Upper lobe of left lung (tissue), 4 donors: ENCODE measurements around the gene KIF26B.

Source experiments
- POLR2A ChIP-seq, 4 donors: fragments of 450-650 bp; IDR thresholded peaks; one replicate each; pipeline ENCODE4 v1.5.1; 2016 to 2017; ENCODE audit warnings: antibody characterized with exemption in 4 of 4, mild to moderate bottlenecking in 2 of 4
- TF ChIP-seq, protein P1 (sequence below), 6 experiments: fragments of 450-650 bp in 4 of 6; fragments of 200-600 bp in 2 of 6; sonication (generic) in 2 of 6; IDR thresholded peaks; one replicate each; pipeline ENCODE4 v1.5.1; 2016 to 2019; ENCODE audit warnings: antibody characterized with exemption in 6 of 6

DNA sequence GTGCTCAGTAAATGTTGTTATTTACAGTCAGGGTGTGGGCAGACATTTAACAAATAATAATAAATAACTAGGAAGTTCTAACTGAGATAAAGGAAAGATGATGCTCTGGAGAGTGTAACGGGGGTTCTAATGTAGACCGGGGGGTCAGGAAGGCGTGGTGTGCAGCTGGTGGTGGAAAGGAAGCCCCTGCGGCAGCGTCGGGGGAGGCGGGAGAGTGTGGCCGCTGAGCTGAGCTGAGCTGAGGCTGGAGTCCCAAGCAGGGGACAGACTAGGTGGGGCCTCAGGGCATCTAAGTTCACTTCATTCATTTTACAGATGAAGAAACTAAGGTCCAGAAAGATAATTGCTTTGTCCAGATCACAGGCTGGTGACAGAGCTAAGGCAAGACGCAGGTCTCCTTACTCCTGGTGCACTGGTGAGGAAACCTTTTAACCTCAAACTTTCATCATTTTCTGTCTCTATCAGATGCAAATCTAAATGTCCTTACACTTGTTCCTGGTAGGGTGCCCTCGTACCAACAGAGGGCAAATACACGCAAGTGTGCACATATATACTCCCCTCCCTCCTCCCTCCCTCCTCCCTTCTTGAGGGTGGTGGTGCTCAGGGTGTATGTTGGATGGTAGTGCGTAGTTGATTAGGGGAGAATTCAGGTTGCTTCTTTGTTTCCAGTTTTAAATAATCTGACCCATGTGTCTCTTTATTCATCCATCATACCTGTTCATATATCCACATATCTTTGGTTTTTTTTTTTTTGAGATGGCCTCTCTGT lies 44.1 kb downstream of the KIF26B start:
- TF ChIP-seq, protein P1, sequence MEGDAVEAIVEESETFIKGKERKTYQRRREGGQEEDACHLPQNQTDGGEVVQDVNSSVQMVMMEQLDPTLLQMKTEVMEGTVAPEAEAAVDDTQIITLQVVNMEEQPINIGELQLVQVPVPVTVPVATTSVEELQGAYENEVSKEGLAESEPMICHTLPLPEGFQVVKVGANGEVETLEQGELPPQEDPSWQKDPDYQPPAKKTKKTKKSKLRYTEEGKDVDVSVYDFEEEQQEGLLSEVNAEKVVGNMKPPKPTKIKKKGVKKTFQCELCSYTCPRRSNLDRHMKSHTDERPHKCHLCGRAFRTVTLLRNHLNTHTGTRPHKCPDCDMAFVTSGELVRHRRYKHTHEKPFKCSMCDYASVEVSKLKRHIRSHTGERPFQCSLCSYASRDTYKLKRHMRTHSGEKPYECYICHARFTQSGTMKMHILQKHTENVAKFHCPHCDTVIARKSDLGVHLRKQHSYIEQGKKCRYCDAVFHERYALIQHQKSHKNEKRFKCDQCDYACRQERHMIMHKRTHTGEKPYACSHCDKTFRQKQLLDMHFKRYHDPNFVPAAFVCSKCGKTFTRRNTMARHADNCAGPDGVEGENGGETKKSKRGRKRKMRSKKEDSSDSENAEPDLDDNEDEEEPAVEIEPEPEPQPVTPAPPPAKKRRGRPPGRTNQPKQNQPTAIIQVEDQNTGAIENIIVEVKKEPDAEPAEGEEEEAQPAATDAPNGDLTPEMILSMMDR (IDR thresholded peaks at IDR 0.05): no peak
- no peak for TF ChIP-seq POLR2A (IDR thresholded peaks at IDR 0.05)
